ENCODE measurements around the gene MTCH1.

- TF ChIP-seq CREB1 (IDR thresholded peaks at IDR 0.05; ENCODE audit: low read depth) (no peak), ZNF384 (IDR thresholded peaks at IDR 0.05; ENCODE audit: borderline replicate concordance, low read depth, low read length) (no peak)
- TF ChIP-seq, protein P1, sequence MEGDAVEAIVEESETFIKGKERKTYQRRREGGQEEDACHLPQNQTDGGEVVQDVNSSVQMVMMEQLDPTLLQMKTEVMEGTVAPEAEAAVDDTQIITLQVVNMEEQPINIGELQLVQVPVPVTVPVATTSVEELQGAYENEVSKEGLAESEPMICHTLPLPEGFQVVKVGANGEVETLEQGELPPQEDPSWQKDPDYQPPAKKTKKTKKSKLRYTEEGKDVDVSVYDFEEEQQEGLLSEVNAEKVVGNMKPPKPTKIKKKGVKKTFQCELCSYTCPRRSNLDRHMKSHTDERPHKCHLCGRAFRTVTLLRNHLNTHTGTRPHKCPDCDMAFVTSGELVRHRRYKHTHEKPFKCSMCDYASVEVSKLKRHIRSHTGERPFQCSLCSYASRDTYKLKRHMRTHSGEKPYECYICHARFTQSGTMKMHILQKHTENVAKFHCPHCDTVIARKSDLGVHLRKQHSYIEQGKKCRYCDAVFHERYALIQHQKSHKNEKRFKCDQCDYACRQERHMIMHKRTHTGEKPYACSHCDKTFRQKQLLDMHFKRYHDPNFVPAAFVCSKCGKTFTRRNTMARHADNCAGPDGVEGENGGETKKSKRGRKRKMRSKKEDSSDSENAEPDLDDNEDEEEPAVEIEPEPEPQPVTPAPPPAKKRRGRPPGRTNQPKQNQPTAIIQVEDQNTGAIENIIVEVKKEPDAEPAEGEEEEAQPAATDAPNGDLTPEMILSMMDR (IDR thresholded peaks at IDR 0.05 in 2 of 3, conservative IDR thresholded peaks at IDR 0.05 in 1 of 3; ENCODE audit: control insufficient read depth in 2 of 3, extremely low read depth in 1 of 3, insufficient read depth in 1 of 3, low read depth in 3 of 3, low read length in 3 of 3) = peak; percentile 96 to 99 (median 97); a peak in 5 of 6 replicates
Observed at GRCh38 chr6:37018198-37019064, 32.4 kb upstream of the MTCH1 start.
